Stimulated activated CD8-positive, alpha-beta memory T cell treated with anti-CD3 and anti-CD28 coated beads, Interleukin-15, amount 100 ng/mL, for 1 hour (primary cell): ENCODE data around the gene RNF11.
A peak's percentile ranks its signal among the peaks of the same experiment; 100 is the strongest.

Source experiments
- DNase-seq: peaks from one replicate; pipeline ENCODE4 v3.0.0-alpha.2; 2020; ENCODE audit warnings: low read depth

The RNF11 gene

GRCh38 chr1:51265618-51266017, 29.5 kb downstream of the RNF11 start:
- DNase-seq, result no peak

- no peak for DNase-seq
These were observed 30.1 kb downstream of the RNF11 start for GRCh38 chr1:51266181-51266580.

- DNase-seq, result no peak
These were observed 30.7 kb downstream of the RNF11 start for GRCh38 chr1:51266791-51267190.

DNA sequence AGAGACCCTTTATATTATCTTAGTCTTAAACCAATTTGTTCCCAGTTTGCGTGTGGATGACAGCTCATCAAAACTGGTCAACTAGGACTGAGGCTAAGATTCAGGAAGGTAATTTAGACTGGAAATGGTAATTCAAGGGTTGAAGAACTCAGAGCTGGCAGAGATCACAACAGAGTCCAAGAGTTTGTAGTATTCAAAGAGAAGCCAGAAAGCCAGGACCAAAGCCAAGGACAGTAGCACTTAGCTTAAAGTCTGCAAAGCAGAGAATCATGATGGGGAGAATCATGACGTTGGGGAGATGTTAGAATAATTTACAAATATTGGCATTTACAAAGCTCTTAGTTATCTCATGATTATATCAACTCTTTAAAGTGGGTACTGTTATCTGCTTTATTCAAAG, 32.6 kb downstream of the RNF11 start:
- DNase-seq, result no peak

GRCh38 chr1:51270751-51271150, 34.7 kb downstream of the RNF11 start:
- DNase-seq, result no peak

DNA sequence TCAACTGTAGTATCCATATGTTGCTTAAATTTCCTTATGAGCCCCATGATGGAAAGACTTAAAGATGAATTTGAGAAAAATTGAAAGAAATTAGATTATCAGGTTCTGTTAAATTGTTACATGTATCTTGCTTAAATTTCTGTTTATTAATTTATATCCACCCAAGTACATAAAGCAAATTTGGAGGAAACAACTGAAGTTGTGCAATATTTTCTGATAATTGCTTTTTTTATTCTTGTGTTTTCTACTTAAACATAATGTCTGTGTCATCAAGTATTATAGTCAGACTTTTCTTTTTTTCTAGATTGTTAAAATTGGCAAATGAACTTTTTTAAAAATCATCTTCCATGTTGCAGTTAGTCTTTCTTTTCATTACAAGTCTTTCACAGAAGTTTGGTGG, 36.8 kb downstream of the RNF11 start:
- DNase-seq, result no peak

- DNase-seq, result no peak
These were observed 38.6 kb downstream of the RNF11 start for GRCh38 chr1:51274676-51275075.

GRCh38 chr1:51276286-51276685, 40.2 kb downstream of the RNF11 start:
- DNase-seq, result no peak

GRCh38 chr1:51280321-51280978, 44.4 kb downstream of the RNF11 start:
- no peak for DNase-seq

- no peak for DNase-seq
These were observed 45.7 kb downstream of the RNF11 start for GRCh38 chr1:51281807-51282206.

GRCh38 chr1:51282605-51283004, 46.5 kb downstream of the RNF11 start:
- no peak for DNase-seq

GRCh38 chr1:51283979-51284378, 47.9 kb downstream of the RNF11 start:
- no peak for DNase-seq

GRCh38 chr1:51284487-51284954, 48.4 kb downstream of the RNF11 start:
- no peak for DNase-seq

DNA sequence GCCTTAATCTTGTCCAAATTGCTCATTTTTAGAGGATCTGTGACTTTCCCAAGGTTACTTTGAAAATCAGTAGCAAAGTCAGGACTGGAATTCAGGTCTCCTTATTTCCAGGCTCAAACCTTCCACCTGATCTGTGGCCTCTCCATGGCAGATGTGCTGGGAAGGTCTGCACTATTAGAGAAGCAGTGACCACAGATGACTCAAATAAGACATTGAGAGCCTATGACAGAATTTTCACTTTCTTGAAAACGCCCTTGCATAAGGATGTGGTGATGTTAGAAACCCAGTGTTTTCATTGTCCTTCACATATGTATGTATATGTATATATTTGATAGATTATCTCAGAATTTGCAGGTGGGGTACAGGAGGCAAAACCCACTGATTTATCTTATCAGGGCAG, 49.0 kb downstream of the RNF11 start:
- no peak for DNase-seq

DNA sequence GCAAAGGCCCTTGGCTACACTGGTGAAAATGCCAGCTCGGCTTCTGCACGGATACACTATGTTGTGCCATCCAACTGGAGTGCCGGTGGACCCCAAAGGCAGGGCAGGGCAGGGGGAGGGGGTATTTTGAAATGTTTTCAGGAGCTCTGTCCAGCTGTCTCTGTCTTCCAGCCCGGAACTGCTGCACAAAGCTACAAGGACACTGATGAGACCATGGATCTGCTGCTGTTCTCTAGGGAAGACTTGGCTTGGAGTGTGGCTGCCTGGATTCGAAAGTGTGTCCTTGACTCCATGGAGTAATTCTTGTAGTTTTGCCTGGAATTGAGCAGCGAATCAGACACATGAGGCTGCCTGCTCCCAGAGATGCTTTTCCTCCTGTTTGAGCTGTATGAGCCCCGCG, 51.9 kb downstream of the RNF11 start:
- DNase-seq, result no peak

DNA sequence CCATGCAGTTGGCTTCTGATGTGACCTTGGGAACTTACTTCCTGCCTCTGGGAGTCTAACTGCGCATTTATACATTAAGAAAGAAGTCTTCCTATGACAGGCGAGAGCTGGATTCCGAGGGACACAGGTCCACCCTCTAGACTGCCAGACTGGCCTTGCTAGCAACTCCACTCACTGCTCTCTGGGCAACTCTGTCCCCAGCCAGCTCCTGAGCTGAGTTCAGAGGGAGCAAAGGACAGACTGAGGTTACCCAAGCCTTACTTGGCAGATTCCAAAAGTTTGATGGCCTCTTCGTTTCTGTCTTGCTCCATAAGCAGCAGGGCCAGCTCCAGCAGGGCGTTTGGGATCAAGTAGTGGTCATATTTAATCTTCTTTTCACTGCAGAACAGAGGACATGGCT, 52.5 kb downstream of the RNF11 start:
- no peak for DNase-seq

DNA sequence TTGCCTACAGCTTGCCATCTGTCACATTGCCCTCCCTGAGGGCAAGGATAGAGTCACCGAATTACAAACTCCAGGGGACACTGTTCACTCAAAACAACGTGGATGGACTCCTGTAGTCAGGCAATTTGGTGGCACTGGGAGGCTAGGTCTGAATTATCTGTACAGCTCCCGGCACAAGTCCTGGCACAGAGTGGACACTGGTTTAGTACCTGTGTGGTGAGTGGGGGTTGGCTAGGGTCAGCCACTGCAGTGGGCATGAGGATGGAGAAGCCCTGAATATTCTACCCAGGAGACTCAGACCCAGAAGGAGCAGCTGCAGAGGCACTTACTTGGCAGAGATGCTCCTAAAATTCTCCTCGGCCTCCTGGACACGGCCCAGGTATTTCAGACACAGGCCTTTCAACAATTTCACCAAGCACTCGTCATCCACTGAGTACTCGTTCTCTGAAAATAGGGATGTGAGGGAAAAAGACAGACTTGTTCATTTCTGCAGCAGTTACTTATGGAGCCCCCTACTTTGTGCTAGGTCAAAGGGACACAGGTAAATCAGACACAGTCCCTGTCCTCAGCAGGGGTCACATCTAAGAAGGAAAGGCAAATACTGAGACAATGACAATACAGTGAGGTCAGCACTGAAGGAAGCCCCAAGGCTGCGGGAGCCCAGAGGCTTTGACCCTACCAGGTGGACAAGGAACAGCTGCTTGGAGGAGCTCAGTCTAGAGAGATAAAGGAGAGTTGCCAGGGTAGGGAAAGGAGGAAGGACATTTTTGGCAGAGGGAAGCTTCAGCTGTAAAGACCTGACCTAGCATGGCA, 53.8 kb downstream of the RNF11 start:
- DNase-seq, result no peak

- DNase-seq, result no peak
These were observed 54.4 kb downstream of the RNF11 start for GRCh38 chr1:51290489-51290847.

- DNase-seq, result no peak
These were observed 57.9 kb downstream of the RNF11 start for GRCh38 chr1:51293898-51294515.

GRCh38 chr1:51294566-51295184, 58.6 kb downstream of the RNF11 start:
- DNase-seq, result no peak

DNA sequence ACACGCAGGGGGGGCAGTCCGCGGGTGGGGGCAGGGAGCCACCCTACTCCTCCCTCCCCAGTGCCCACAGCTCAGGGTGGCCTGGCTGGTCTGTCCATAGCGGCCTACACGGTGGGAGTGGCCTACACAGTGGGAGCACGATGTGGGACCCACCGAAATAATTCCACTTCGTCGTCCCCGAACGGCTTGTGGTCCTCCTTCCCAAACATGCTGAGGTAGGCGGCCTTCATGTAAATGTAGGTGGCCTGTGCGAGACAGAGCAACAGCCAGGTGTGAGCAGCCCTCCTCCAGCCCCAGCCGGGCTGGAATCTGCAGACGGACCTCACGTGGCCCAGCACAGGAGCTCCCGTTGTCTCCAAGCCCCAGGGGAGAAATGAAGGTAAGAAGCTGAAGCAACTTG, 59.9 kb downstream of the RNF11 start:
- DNase-seq, result no peak

- peak; percentile 46 for DNase-seq
These were observed 60.6 kb downstream of the RNF11 start for GRCh38 chr1:51296383-51297357.
